Colonic mucosa (tissue), 4 donors: Measurements from ENCODE around the gene PACC1. TPM values are rescaled to one million over a fixed set of nuclear protein-coding genes. Genes with fewer than 3 reads are reported as not detected.
"Not testable (repeated sequence)": the region's sequence is repeated elsewhere in the genome, so short reads cannot be mapped to it uniquely, and the experiment has no call there.

Source experiments
- DNase-seq: peaks from one replicate; pipeline ENCODE4 v3.0.0-alpha.2; 2020
- H3K27ac ChIP-seq: fragments of 200-600 bp; one replicate; pipeline ENCODE4 v1.8.0; 2021
- H3K27me3 ChIP-seq: fragments of 200-600 bp; one replicate; pipeline ENCODE4 v1.8.0; 2021
- H3K36me3 ChIP-seq: fragments of 200-600 bp; one replicate; pipeline ENCODE4 v1.8.0; 2021
- H3K4me1 ChIP-seq: fragments of 200-600 bp; one replicate; pipeline ENCODE4 v1.8.0; 2021; ENCODE audit warnings: mild to moderate bottlenecking
- H3K4me3 ChIP-seq: fragments of 200-600 bp; one replicate; pipeline ENCODE4 v1.8.0; 2021
- H3K9ac ChIP-seq, 2 donors: one replicate each; pipeline ENCODE4 v1.7.0; 2013; ENCODE audit warnings: control low read depth in 2 of 2, low read depth in 2 of 2, low read length in 2 of 2
- H3K9me3 ChIP-seq: fragments of 200-600 bp; one replicate; pipeline ENCODE4 v1.8.0; 2021
- CTCF ChIP-seq: fragments of 200-600 bp; IDR thresholded peaks from one replicate; pipeline ENCODE4 v1.8.0; 2022; ENCODE audit warnings: antibody characterized with exemption, mild to moderate bottlenecking
- intact Hi-C: fragments of 100-400 bp; cut with DNase I; formaldehyde crosslinking; loops from one replicate; pipeline ENCODE4 v1.14.1; 2022
- total RNA-seq, 2 donors: library from RNA; stranded (reverse); fragmentation: NEBNext Ultra II Directional in 1 of 2; extraction: Animal tissue kit (Norgen Biotek cat#: 25700) in 1 of 2; gene quantifications; one replicate each; pipeline ENCODE4 v1.2.1, GENCODE V29; 2021
- donor health status: healthy.
- donor health status: DM: no; HTN: no; CAD: no.
- donor health status: DM: no; HTN: no; CAD: no.

PACC1 gene
- total RNA-seq, 2 donors from 2014 or later: 2.6 to 3.1 TPM

GRCh38 chr1:212323066-212323465 is 91.6 kb downstream of the PACC1 start:
- no peaks in the 10 kb centered on the region for H3K27me3 ChIP-seq
- DNase-seq: no peak
- H3K36me3 ChIP-seq: no peaks in the 10 kb centered on the region
- no peak overlapping the region for H3K9ac ChIP-seq
- H3K9me3 ChIP-seq: no peaks in the 10 kb centered on the region
- intact Hi-C loops: no loop called here
- H3K27ac ChIP-seq: no peak overlapping the region
- no peaks in the 10 kb centered on the region for H3K4me1 ChIP-seq
- no peak overlapping the region for H3K4me3 ChIP-seq
- TF ChIP-seq CTCF: no peak

GRCh38 chr1:212321031-212321430 is 93.7 kb downstream of the PACC1 start:
- H3K4me1 ChIP-seq, H3K27me3 ChIP-seq, H3K27ac ChIP-seq, H3K4me3 ChIP-seq, DNase-seq, H3K9me3 ChIP-seq, intact Hi-C loops, H3K9ac ChIP-seq, H3K36me3 ChIP-seq: not testable (repeated sequence)

GRCh38 chr1:212317916-212318315 is 96.8 kb downstream of the PACC1 start:
- Histone ChIP-seq H3K4me1 (no peaks in the 10 kb centered on the region), H3K27ac (no peak overlapping the region), H3K9ac (no peak overlapping the region), H3K4me3 (no peak overlapping the region), H3K27me3 (no peaks in the 10 kb centered on the region), H3K36me3 (no peaks in the 10 kb centered on the region), H3K9me3 (no peaks in the 10 kb centered on the region)
- intact Hi-C loops: no loop called here
- TF ChIP-seq CTCF: no peak
- DNase-seq: peak; percentile 53

GRCh38 chr1:212315907-212316306 is 98.8 kb downstream of the PACC1 start:
- no peak overlapping the region for H3K9ac ChIP-seq
- no peak overlapping the region for H3K4me3 ChIP-seq
- TF ChIP-seq CTCF: no peak
- no peaks in the 10 kb centered on the region for H3K27me3 ChIP-seq
- no peaks in the 10 kb centered on the region for H3K36me3 ChIP-seq
- H3K27ac ChIP-seq: no peak overlapping the region
- H3K9me3 ChIP-seq: no peaks in the 10 kb centered on the region
- peak; percentile 25 for DNase-seq
- H3K4me1 ChIP-seq: no peaks in the 10 kb centered on the region
- intact Hi-C loops: no loop called here

- H3K27me3 ChIP-seq: no peaks in the 10 kb centered on the region
- H3K27ac ChIP-seq: no peak overlapping the region
- H3K4me3 ChIP-seq: no peak overlapping the region
- no peaks in the 10 kb centered on the region for H3K4me1 ChIP-seq
- H3K9ac ChIP-seq: no peak overlapping the region
- DNase-seq: no peak
- no peaks in the 10 kb centered on the region for H3K36me3 ChIP-seq
- H3K9me3 ChIP-seq: no peaks in the 10 kb centered on the region
- intact Hi-C loops: no loop called here
- no peak for TF ChIP-seq CTCF
Measured at GRCh38 chr1:212315184-212315583, 99.5 kb downstream of the PACC1 start.

Other genes with a start within 250 kb of the PACC1 start
- gene PPP2R5A, start 129.5 kb downstream of the PACC1 start, total RNA-seq: 10 to 100 TPM; 62.4 to 78.2 TPM
- gene NENF, start 18.0 kb upstream of the PACC1 start, total RNA-seq: 10 to 100 TPM; 43.4 to 43.9 TPM
- gene ATF3, start 193.9 kb upstream of the PACC1 start, total RNA-seq: 10 to 100 TPM; 17.7 to 34.0 TPM